Measurements from ENCODE around the gene DCAF7.

DNA sequence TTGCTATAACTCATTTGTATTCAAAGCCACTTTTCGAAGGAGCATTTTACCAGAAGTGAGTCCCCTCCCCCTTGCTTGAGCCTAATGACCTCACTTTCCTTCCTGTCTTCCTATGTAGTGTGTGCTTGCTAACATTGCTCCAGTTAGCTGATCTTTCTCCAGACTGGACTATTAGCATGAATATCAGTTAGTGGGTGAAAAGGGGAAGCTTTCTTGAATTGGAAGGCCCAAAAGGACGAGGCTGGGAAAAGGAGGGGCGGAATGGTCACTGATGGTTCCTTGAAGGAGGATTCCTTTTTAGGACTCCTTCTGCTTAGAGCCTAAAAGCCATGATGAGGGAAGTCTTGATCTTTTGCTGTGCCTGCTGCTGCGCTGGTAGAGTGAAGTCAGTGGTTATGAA, 83.9 kb downstream of the DCAF7 start:
- TF ChIP-seq, protein P1, sequence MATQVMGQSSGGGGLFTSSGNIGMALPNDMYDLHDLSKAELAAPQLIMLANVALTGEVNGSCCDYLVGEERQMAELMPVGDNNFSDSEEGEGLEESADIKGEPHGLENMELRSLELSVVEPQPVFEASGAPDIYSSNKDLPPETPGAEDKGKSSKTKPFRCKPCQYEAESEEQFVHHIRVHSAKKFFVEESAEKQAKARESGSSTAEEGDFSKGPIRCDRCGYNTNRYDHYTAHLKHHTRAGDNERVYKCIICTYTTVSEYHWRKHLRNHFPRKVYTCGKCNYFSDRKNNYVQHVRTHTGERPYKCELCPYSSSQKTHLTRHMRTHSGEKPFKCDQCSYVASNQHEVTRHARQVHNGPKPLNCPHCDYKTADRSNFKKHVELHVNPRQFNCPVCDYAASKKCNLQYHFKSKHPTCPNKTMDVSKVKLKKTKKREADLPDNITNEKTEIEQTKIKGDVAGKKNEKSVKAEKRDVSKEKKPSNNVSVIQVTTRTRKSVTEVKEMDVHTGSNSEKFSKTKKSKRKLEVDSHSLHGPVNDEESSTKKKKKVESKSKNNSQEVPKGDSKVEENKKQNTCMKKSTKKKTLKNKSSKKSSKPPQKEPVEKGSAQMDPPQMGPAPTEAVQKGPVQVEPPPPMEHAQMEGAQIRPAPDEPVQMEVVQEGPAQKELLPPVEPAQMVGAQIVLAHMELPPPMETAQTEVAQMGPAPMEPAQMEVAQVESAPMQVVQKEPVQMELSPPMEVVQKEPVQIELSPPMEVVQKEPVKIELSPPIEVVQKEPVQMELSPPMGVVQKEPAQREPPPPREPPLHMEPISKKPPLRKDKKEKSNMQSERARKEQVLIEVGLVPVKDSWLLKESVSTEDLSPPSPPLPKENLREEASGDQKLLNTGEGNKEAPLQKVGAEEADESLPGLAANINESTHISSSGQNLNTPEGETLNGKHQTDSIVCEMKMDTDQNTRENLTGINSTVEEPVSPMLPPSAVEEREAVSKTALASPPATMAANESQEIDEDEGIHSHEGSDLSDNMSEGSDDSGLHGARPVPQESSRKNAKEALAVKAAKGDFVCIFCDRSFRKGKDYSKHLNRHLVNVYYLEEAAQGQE (IDR thresholded peaks at IDR 0.05; ENCODE audit: insufficient read depth in 1 of 2, low read depth in 2 of 2, low read length in 2 of 2), result no peak
- no peak for TF ChIP-seq POLR2AphosphoS5 (IDR thresholded peaks at IDR 0.05; ENCODE audit: low read depth, low read length)
- no peak for TF ChIP-seq SIN3A (IDR thresholded peaks at IDR 0.05; ENCODE audit: borderline replicate concordance, insufficient read depth, low read length)
- no peak for TF ChIP-seq TAF1 (IDR thresholded peaks at IDR 0.05; ENCODE audit: borderline replicate concordance, insufficient read depth, low read length)
- TF ChIP-seq FOXP2 (optimal IDR thresholded peaks at IDR 0.05; ENCODE audit: borderline replicate concordance, extremely low read depth, extremely low read length, insufficient read depth), result no peak

All from PFSK-1 (cell line).